Fibroblast of pulmonary artery (primary cell): ENCODE data around the gene TESMIN.
A peak's percentile ranks its signal among the peaks of the same experiment; 100 is the strongest.

Source experiments
- DNase-seq: peaks from one replicate; pipeline ENCODE4 v3.0.0-alpha.2; 2010; ENCODE audit warnings: low read depth
- H3K4me3 ChIP-seq: replicated peaks from 2 replicates; pipeline ENCODE4 v1.5.1; 2011; ENCODE audit warnings: low read depth, mild to moderate bottlenecking, control low read depth, low read length, moderate library complexity
- TF ChIP-seq, protein P1 (sequence below): IDR thresholded peaks from 2 replicates; pipeline ENCODE4 v1.5.1; 2011; ENCODE audit warnings: mild to moderate bottlenecking, control low read depth, low read length, inconsistent platforms; ENCODE audit errors: missing control alignments

TESMIN gene

DNA sequence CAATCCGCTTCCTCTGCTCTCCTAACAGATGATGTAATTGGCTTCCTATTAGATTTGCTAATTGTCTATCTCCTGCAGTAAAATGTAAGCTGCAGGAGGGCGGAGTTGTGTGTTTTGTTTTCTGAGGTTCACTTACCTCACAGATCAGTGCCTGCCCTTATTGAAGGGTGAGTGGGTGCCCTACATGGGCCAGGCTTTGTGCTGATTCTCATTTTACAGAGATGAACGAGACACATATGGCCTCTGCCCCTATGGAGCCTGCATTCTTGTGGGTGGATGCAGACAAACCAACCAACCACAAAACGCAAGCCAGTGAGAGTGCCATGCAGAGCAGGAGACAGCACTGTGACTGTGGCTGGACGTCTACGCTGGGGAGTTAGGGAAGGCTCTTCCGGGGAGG, 9.9 kb downstream of the TESMIN start:
- DNase-seq: no peak
- TF ChIP-seq, protein P1, sequence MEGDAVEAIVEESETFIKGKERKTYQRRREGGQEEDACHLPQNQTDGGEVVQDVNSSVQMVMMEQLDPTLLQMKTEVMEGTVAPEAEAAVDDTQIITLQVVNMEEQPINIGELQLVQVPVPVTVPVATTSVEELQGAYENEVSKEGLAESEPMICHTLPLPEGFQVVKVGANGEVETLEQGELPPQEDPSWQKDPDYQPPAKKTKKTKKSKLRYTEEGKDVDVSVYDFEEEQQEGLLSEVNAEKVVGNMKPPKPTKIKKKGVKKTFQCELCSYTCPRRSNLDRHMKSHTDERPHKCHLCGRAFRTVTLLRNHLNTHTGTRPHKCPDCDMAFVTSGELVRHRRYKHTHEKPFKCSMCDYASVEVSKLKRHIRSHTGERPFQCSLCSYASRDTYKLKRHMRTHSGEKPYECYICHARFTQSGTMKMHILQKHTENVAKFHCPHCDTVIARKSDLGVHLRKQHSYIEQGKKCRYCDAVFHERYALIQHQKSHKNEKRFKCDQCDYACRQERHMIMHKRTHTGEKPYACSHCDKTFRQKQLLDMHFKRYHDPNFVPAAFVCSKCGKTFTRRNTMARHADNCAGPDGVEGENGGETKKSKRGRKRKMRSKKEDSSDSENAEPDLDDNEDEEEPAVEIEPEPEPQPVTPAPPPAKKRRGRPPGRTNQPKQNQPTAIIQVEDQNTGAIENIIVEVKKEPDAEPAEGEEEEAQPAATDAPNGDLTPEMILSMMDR: no peak
- H3K4me3 ChIP-seq: no peak overlapping the region

DNA sequence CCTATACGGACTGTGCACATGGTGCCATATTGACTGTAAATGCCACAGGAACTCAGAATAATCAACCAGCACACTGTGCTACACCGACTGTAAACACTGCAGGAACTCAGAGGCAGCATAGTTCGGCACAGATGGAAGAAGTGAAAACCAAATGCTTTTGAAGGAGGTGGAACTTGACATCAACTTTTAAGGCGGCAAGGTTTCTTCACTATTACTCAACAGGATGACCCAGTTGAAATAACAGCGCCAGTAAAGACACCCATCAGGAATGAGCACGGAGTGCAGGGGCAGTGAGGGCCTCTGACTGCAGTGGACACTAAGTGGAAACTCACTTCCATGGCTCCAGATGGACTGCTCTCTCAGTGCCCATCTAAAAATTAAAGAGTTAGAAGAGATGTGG, 15.7 kb downstream of the TESMIN start:
- H3K4me3 ChIP-seq: no peak overlapping the region
- TF ChIP-seq, protein P1: no peak
- no peak for DNase-seq

DNA sequence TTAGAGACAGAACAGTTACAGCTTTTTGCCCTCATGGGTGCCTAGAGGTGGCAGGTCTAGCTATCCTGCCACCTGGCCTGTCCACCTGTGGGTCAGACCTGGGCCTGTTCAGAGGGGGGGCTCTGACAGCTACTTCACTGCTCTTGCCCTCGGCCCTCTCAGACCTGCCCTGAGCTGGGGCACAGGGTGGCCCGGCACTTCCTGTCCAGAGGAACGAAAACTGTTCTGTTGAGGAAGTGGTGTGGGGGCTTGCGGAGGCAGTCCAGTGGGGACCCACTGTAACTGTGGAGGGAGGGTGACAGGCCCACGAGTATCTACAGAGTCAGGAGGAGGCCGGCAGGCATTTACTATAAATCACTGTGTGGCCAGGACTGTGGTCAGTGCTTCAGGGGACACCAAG, 16.2 kb downstream of the TESMIN start:
- DNase-seq: no peak
- H3K4me3 ChIP-seq: no peak overlapping the region
- TF ChIP-seq, protein P1: no peak

DNA sequence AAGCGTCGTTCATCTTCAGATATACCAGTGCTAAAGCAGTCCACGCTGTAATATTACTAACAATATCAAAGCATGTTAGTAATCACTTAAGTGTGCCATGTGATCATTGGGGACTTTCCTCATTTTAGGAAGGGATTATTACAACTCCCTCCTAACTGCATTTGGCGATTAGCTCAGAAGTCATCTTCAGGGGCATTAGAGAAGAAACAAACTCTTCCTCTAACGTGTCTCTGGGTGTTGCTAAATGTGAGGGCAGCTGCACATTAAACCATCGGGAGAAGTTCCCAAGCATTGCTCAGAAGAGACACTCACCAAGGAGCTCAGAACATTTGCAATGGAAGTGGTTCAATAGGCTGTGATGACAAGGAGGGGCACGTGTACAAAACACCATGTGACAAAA, 17.2 kb downstream of the TESMIN start:
- DNase-seq: no peak
- H3K4me3 ChIP-seq: no peak overlapping the region
- TF ChIP-seq, protein P1: no peak

DNA sequence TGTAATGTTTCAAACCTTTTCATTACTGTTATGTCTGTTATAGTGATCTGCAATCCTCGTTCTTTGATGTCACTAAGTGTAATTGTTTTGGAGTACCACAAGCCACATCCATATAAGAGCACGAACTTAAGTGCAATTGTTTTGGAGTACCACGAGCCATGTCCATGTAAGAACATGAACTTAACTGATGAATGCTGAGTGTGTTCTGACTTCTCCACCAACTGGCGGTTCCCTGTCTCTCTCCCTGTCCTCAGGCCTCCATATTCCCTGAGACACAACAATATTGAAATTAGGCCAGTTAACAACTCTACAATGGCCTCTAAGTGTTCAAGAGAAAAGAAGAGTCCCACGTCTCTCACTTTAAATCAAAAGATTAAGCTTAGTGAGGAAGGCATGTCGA, 23.5 kb downstream of the TESMIN start:
- TF ChIP-seq, protein P1: peak; percentile 31
- H3K4me3 ChIP-seq: no peak overlapping the region
- peak; percentile 46 for DNase-seq

DNA sequence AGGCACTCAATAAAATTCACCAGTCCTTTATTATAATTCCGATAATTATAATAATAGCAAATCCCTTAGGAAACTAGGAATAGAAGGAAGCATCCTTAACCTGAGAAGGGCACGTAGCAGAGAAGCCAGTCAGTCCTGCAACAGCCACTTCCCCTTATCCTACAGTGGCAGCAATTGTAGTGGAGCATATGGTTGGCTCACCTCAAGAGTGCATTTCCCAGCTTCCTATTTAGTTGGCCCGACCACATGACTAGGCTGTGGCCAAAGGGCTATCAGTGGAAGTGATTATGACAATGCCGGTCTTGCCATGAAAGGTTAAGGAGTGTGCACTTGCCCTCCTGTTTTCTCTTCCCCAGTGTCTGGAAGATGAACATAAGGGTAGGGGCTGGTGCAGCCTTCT, 27.0 kb downstream of the TESMIN start:
- DNase-seq: no peak
- TF ChIP-seq, protein P1: no peak
- H3K4me3 ChIP-seq: no peak overlapping the region

DNA sequence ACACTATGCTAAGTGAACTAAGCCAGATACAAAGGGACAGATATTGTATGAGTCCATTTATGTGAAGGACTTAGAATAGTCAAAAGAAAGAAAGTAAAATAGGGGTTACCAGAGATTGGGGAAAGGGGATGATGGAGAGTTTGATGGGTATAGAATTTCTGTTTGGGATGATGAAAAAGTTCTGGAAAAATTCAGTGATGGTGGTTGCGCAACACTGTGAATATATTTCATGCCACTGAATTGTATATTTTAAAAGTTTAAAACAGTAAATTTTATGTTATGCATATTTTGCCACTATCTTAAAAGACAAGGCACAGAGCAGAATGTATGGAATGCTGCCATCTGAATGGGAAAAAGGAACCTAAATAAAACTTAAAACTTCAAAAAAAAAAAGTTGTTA, 29.2 kb downstream of the TESMIN start:
- TF ChIP-seq, protein P1: no peak

More for the DNA sequence above, 29.2 kb downstream of the TESMIN start:
- H3K4me3 ChIP-seq: no peak overlapping the region
- no peak for DNase-seq
